GM10248 (cell line): ENCODE measurements around the gene CPA1.

ENCODE experiments used
- CTCF ChIA-PET: fragments of 300-600 bp; sonication (Branson Sonifier 250); formaldehyde crosslinking; extraction: SDS; loops from one replicate; lab custom pipeline; 2021; ENCODE audit warnings: antibody characterized with exemption; lab: Yijun Ruan, JAX
- POLR2A ChIA-PET: fragments of 350-650 bp; sonication (Branson Sonifier 250); formaldehyde crosslinking; extraction: SDS; loops from one replicate; lab custom pipeline; 2020; ENCODE audit warnings: antibody characterized with exemption; lab: Yijun Ruan, JAX
- DNase-seq: peaks from one replicate; pipeline ENCODE4 v3.0.0; 2012; ENCODE audit errors: extremely low spot score
- TF ChIP-seq, protein P1 (sequence below): IDR thresholded peaks from 2 replicates; pipeline ENCODE4 v1.5.1; 2012; ENCODE audit warnings: mild to moderate bottlenecking, low read depth; ENCODE audit errors: extremely low read depth, missing control alignments, control extremely low read depth

CPA1 gene

DNA sequence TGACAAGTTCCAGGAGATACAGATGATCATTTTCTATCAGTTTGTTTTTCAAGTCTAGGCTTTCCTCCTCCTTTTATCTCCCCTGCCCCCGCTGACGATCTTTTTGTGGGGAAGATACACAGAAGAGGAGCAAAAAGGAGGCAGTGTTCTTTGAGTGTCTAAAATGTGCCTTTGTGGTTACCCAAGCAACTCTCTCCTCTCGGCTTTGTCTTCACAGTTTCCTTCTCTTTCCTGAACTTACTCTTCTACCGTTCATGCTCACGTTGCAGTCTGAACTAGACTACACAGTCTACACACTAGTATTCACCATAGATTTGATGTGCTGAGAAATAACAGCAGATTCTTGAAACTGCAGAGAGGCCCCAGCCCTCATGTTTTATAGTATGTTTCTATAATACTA is 36.9 kb downstream of the CPA1 start:
- ChIA-PET POLR2A (no interaction called here), CTCF (interaction anchor here (0.8 to 1.5 kb wide), 2 partner anchors 15 to 213 kb away, joined by 3 read pairs; no protein-coding TSS in a partner anchor)
- no peak for DNase-seq
- TF ChIP-seq, protein P1, sequence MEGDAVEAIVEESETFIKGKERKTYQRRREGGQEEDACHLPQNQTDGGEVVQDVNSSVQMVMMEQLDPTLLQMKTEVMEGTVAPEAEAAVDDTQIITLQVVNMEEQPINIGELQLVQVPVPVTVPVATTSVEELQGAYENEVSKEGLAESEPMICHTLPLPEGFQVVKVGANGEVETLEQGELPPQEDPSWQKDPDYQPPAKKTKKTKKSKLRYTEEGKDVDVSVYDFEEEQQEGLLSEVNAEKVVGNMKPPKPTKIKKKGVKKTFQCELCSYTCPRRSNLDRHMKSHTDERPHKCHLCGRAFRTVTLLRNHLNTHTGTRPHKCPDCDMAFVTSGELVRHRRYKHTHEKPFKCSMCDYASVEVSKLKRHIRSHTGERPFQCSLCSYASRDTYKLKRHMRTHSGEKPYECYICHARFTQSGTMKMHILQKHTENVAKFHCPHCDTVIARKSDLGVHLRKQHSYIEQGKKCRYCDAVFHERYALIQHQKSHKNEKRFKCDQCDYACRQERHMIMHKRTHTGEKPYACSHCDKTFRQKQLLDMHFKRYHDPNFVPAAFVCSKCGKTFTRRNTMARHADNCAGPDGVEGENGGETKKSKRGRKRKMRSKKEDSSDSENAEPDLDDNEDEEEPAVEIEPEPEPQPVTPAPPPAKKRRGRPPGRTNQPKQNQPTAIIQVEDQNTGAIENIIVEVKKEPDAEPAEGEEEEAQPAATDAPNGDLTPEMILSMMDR = no peak

DNA sequence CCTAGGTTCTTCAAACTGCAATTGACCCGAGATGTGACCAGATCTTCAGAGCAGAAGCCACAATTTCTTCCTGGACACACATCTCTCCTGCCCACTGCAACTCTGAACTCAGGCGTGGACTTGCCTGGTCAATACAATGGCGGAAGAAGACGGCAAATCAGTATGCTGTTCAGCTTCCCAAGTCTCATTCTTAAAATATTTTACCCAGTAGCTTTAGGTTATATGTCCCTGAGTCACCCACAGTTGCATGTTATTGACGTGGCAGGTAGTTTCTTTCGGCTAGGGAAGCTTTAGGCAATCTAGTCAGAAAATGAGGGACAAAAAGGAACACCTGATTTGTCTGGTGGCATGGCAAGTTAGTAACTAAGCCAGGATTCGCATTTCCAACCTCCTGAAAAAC is 38.0 kb downstream of the CPA1 start:
- POLR2A ChIA-PET = no interaction called here
- CTCF ChIA-PET = no interaction called here
- TF ChIP-seq, protein P1 = no peak
- no peak for DNase-seq

DNA sequence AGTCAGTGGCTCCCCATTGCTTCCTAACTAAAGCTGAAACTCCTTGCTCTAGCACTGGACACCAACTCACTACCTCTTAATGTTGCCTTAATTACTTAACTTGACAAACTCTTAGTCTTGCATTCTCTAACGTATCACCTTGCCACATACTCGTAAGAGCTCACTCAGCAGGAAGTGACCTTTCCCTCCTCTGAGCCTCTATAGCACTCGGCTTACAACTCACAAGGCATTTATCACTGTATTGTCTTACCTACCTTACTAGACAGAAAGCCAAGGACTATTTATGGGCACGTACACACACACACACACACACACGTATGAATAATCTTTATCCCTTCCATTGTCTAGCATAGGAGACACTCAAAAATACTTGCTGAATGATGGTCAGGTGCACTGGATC is 39.4 kb downstream of the CPA1 start:
- ChIA-PET POLR2A (no interaction called here), CTCF (no interaction called here)
- TF ChIP-seq, protein P1 = no peak
- DNase-seq = no peak

DNA sequence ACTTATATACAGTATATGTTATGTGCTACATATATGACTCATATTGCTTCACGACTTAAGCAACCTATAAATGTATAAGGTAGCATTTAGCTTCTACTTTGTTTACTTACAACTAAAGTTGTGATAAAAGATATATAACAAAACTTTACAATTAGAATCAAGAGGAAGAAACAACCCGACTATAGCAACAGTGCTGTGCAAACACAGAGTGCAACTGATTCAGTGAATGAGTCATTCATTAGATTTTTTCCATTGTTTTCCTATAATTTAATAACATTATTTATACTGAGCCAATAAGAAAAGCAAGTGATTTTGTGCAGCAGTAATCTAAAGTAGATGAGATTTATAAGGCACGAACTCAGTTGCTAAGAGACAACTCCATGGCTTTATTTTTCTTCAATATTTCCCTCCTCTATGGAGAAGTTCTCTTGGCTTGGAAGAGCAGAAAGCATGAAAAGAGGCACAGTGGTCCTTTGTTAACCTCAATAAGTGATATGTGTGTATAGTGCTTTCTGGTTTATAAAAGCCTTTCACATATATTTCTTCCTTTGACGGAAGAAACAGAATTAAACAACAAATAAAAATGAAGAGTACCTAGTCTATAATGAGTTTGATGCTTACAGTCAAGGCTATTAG is 40.8 kb downstream of the CPA1 start:
- no peak for DNase-seq
- POLR2A ChIA-PET = no interaction called here
- TF ChIP-seq, protein P1 = no peak

DNA sequence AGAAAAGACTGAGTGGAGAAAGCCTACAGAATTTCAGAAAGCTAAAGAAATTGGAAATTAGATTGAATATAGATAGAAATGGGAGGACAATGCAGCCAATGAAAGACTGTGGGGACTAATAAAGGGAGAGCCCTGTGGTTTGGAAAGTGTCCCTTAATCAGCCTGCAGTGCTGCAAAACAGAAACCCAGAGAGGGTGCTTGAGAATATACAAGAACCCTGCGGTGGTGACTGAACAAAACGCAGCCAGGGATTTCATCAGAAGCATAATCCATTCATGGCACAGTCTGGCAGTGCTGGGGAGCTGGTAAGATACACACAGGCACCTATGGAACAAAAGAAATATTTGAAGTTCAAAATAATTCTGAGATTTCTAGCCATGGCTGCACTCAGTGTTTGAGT is 41.4 kb downstream of the CPA1 start:
- POLR2A ChIA-PET = no interaction called here
- TF ChIP-seq, protein P1 = no peak
- no peak for DNase-seq
- CTCF ChIA-PET = interaction anchor here (2.8 kb wide), 1 partner anchor 9 kb away, joined by 14 read pairs; no protein-coding TSS in a partner anchor

More for the DNA sequence above, 40.8 kb downstream of the CPA1 start:
- CTCF ChIA-PET = no interaction called here

DNA sequence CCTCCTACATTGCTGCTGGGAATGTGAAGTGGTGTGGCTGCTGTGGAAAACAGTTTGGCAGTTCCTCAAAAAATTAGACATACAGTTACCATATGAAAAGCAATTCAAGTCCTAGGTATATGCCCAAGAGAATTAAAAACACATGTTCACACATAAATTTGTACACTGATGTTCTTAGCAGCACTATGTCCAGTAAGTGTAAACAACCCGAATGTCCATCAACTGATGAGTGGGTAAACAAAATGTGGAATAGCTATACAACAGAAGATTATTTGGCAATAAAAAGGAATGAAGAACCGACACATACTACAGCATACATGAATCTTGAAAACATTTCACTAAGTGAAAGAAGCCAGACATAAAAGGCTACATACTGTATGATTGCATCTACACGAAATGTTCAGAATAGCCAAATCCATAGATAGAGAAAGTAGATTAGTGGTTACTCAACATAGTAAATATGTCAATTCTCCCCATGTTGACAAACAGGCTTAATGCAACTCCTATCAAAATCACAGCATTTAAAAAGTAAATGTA is 43.3 kb downstream of the CPA1 start:
- no peak for DNase-seq
- ChIA-PET CTCF (interaction anchor here (1.2 to 2.8 kb wide), 3 partner anchors 9 to 18 kb away, joined by 3 to 14 read pairs (median 5); partner anchors contain the start of gene CEP41), POLR2A (interaction anchor here (0.6 kb wide), 1 partner anchor 8 kb away, joined by 3 read pairs; no protein-coding TSS in a partner anchor)
- TF ChIP-seq, protein P1 = no peak
